GM18498 (cell line): ENCODE measurements around the gene BACH1.
"Not testable (repeated sequence)": the region's sequence is repeated elsewhere in the genome, so short reads cannot be mapped to it uniquely, and the experiment has no call there.

Source experiments
- ATAC-seq: cut with Tn5 transposase; IDR thresholded peaks from one replicate; pipeline ENCODE4 v1.9.1; 2021; ENCODE audit warnings: mild to moderate bottlenecking, moderate library complexity; ENCODE audit not compliant: unreplicated experiment

The BACH1 gene

GRCh38 chr21:29343519-29343918, 44.8 kb downstream of the BACH1 start:
- no peak for ATAC-seq

GRCh38 chr21:29346281-29346680, 47.6 kb downstream of the BACH1 start:
- ATAC-seq = no peak

- no peak for ATAC-seq
Observed at GRCh38 chr21:29346771-29347170, 48.0 kb downstream of the BACH1 start.

- no peak for ATAC-seq
Observed at GRCh38 chr21:29347274-29347681, 48.6 kb downstream of the BACH1 start.

- ATAC-seq = no peak
Observed at GRCh38 chr21:29349702-29350101, 51.0 kb downstream of the BACH1 start.

GRCh38 chr21:29350246-29350779, 51.6 kb downstream of the BACH1 start:
- no peak for ATAC-seq

- ATAC-seq = no peak
Observed at GRCh38 chr21:29351691-29352090, 53.0 kb downstream of the BACH1 start.

GRCh38 chr21:29355043-29355710, 56.5 kb downstream of the BACH1 start:
- not testable (repeated sequence) for ATAC-seq

- ATAC-seq = not testable (repeated sequence)
Observed at GRCh38 chr21:29356291-29356690, 57.6 kb downstream of the BACH1 start.

- not testable (repeated sequence) for ATAC-seq
Observed at GRCh38 chr21:29356810-29357209, 58.1 kb downstream of the BACH1 start.

GRCh38 chr21:29359718-29360117, 61.0 kb downstream of the BACH1 start:
- no peak for ATAC-seq

GRCh38 chr21:29360799-29361765, 62.4 kb downstream of the BACH1 start:
- ATAC-seq = no peak

GRCh38 chr21:29362758-29363157, 64.0 kb downstream of the BACH1 start:
- no peak for ATAC-seq

- no peak for ATAC-seq
Observed at GRCh38 chr21:29365661-29366265, 67.0 kb downstream of the BACH1 start.

- no peak for ATAC-seq
Observed at GRCh38 chr21:29366532-29366931, 67.8 kb downstream of the BACH1 start.

GRCh38 chr21:29367335-29367734, 68.6 kb downstream of the BACH1 start:
- no peak for ATAC-seq

GRCh38 chr21:29368906-29369305, 70.2 kb downstream of the BACH1 start:
- no peak for ATAC-seq

GRCh38 chr21:29371464-29371863, 72.7 kb downstream of the BACH1 start:
- no peak for ATAC-seq

- ATAC-seq = peak; percentile 85
Observed at GRCh38 chr21:29372063-29372802, 73.5 kb downstream of the BACH1 start.

GRCh38 chr21:29374481-29374880, 75.8 kb downstream of the BACH1 start:
- no peak for ATAC-seq

GRCh38 chr21:29376556-29376955, 77.8 kb downstream of the BACH1 start:
- peak; percentile 79 for ATAC-seq
